HepG2 (cell line): ENCODE results near the gene CISD3. TPM values are rescaled to one million over a fixed set of nuclear protein-coding genes. Genes with fewer than 3 reads are reported as not detected.
A peak's percentile ranks its signal among the peaks of the same experiment; 100 is the strongest.

Experiments used
- CENPT ChIP-seq: sonication (generic); formaldehyde crosslinking; IDR thresholded peaks from 2 replicates; pipeline ENCODE4 v1.8.0; 2022; ENCODE audit warnings: low read depth, mild to moderate bottlenecking, moderate library complexity, missing genetic modification reagents
- GATAD1 ChIP-seq: IDR thresholded peaks from 2 replicates; pipeline ENCODE4 v1.6.1; 2016; ENCODE audit warnings: missing genetic modification reagents, missing compliant biosample characterization
- HIVEP1 ChIP-seq: sonication (generic); formaldehyde crosslinking; IDR thresholded peaks from 2 replicates; pipeline ENCODE4 v1.4.0; 2020; ENCODE audit warnings: mild to moderate bottlenecking, missing genetic modification reagents
- SNAI1 ChIP-seq: sonication (generic); formaldehyde crosslinking; IDR thresholded peaks from 2 replicates; pipeline ENCODE4 v1.5.0; 2020; ENCODE audit warnings: mild to moderate bottlenecking, missing genetic modification reagents, borderline replicate concordance
- SNAPC4 ChIP-seq: sonication (generic); formaldehyde crosslinking; IDR thresholded peaks from 2 replicates; pipeline ENCODE4 v1.4.0; 2020; ENCODE audit warnings: mild to moderate bottlenecking, missing genetic modification reagents
- SOX6 ChIP-seq, 2 experiments: fragments of 450-650 bp in 1 of 2; sonication (generic) in 1 of 2; formaldehyde crosslinking in 1 of 2; IDR thresholded peaks; 2 replicates each; pipeline versions ENCODE4 v1.4.0 to v1.6.1; 2017 to 2020; ENCODE audit warnings: antibody characterized with exemption in 1 of 2, mild to moderate bottlenecking in 1 of 2, missing genetic modification reagents in 1 of 2
- ZNF556 ChIP-seq: sonication (generic); formaldehyde crosslinking; IDR thresholded peaks from 2 replicates; pipeline ENCODE4 v1.4.0; 2020; ENCODE audit warnings: mild to moderate bottlenecking, missing genetic modification reagents, borderline replicate concordance
- ZNF660 ChIP-seq: sonication (generic); formaldehyde crosslinking; IDR thresholded peaks from 2 replicates; pipeline ENCODE4 v1.5.1; 2020; ENCODE audit warnings: mild to moderate bottlenecking, low read depth, missing genetic modification reagents, borderline replicate concordance
- polyA plus RNA-seq, 8 experiments: library from polyadenylated mRNA; depleted of rRNA in 3 of 8; stranded (reverse) in 7 of 8; unstranded in 1 of 8; fragments of >200 nt; fragmentation: Illumina TruSeq in 4 of 8; extraction: Trizol in 4 of 8; gene quantifications; 2 replicates each; pipeline versions ENCODE4 v1.2.1 to v1.2.3, GENCODE V29; 2011 to 2016; ENCODE audit warnings: low read depth in 4 of 8, missing spikeins in 1 of 8, mixed read lengths in 1 of 8; ENCODE audit not compliant: insufficient read depth in 1 of 8
- total RNA-seq, 5 experiments: library from RNA; depleted of rRNA; stranded (reverse); fragments of >200 nt; fragmentation: Illumina TruSeq; extraction: Trizol; gene quantifications; 2 replicates each; pipeline ENCODE4 v1.2.3, GENCODE V29; 2016; ENCODE audit warnings: low read depth in 1 of 5
- TF ChIP-seq, protein P1 (sequence below): sonication (generic); formaldehyde crosslinking; IDR thresholded peaks from 2 replicates; pipeline ENCODE4 v1.5.1; 2020; ENCODE audit warnings: missing genetic modification reagents, mild to moderate bottlenecking, borderline replicate concordance
- TF ChIP-seq, protein P2 (sequence below): sonication (generic); formaldehyde crosslinking; IDR thresholded peaks from 2 replicates; pipeline ENCODE4 v1.5.0; 2020; ENCODE audit warnings: mild to moderate bottlenecking, missing genetic modification reagents, borderline replicate concordance
- TF ChIP-seq, protein P3 (sequence below): sonication (generic); formaldehyde crosslinking; IDR thresholded peaks from 2 replicates; pipeline ENCODE4 v1.5.1; 2020; ENCODE audit warnings: mild to moderate bottlenecking, missing genetic modification reagents, moderate library complexity

Gene CISD3
- total and polyA plus RNA-seq, 2 of the 13 experiments (the other 11 are each of a cell fraction or from before 2014, with no cell fraction given): 30.0 to 34.1 TPM

DNA sequence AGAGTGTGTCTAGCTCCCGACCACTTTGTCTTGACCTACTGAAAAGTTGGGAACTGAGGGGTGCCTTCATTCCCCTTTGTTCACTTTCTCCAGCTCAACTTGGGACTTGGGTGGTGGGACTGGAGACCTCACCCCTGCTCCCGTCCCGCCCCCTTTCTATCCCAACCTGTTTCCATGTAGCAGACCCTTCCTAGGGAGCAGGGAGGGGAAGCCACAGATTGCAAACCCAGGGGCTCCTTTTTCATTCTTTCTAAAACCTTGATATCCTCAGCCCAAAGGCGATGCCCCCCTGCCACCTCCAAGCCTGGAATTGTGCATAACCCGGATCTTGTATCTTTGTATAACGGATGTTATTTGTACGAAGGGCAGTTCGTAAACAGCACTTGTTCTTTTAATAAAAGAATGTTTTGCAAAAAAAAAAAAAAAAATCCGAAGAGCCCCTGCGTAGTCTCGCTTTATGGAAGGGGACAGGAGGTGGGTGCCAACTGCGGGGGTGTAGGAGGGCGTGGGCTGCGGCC, 714 bp upstream of the CISD3 start (continued):
- TF ChIP-seq SNAI1 (CRISPR knock-in tag) (peak; percentile 47; the same call in 1 of the 2 replicates), GATAD1 (CRISPR knock-in tag) (no peak), ZNF556 (CRISPR knock-in tag) (peak; percentile 11; the same call in 1 of the 2 replicates), ZNF660 (CRISPR knock-in tag) (no peak), HIVEP1 (CRISPR knock-in tag) (0 out of 2 replicates have a peak, but pooled peaks have one; percentile 60), CENPT (CRISPR knock-in tag) (peak; percentile 2; the same call in 1 of the 2 replicates), SNAPC4 (CRISPR knock-in tag) (0 out of 2 replicates have a peak, but pooled peaks have one; percentile 14), SOX6 (IDR thresholded peaks at IDR 0.05) (no peak), SOX6 (CRISPR knock-in tag; IDR thresholded peaks at IDR 0.05) (0 out of 2 replicates have a peak, but pooled peaks have one; percentile 25)
- TF ChIP-seq, protein P1, sequence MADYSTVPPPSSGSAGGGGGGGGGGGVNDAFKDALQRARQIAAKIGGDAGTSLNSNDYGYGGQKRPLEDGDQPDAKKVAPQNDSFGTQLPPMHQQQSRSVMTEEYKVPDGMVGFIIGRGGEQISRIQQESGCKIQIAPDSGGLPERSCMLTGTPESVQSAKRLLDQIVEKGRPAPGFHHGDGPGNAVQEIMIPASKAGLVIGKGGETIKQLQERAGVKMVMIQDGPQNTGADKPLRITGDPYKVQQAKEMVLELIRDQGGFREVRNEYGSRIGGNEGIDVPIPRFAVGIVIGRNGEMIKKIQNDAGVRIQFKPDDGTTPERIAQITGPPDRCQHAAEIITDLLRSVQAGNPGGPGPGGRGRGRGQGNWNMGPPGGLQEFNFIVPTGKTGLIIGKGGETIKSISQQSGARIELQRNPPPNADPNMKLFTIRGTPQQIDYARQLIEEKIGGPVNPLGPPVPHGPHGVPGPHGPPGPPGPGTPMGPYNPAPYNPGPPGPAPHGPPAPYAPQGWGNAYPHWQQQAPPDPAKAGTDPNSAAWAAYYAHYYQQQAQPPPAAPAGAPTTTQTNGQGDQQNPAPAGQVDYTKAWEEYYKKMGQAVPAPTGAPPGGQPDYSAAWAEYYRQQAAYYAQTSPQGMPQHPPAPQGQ (CRISPR knock-in tag): no peak
- TF ChIP-seq, protein P2, sequence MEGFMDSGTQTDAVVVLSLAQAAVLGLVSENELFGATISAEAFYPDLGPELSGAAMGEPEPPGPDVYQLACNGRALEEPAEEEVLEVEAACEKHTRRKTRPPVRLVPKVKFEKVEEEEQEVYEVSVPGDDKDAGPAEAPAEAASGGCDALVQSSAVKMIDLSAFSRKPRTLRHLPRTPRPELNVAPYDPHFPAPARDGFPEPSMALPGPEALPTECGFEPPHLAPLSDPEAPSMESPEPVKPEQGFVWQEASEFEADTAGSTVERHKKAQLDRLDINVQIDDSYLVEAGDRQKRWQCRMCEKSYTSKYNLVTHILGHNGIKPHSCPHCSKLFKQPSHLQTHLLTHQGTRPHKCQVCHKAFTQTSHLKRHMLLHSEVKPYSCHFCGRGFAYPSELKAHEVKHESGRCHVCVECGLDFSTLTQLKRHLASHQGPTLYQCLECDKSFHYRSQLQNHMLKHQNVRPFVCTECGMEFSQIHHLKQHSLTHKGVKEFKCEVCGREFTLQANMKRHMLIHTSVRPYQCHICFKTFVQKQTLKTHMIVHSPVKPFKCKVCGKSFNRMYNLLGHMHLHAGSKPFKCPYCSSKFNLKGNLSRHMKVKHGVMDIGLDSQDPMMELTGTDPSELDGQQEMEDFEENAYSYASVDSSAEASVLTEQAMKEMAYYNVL (CRISPR knock-in tag): peak; percentile 56; the same call in 1 of the 2 replicates
- TF ChIP-seq, protein P3, sequence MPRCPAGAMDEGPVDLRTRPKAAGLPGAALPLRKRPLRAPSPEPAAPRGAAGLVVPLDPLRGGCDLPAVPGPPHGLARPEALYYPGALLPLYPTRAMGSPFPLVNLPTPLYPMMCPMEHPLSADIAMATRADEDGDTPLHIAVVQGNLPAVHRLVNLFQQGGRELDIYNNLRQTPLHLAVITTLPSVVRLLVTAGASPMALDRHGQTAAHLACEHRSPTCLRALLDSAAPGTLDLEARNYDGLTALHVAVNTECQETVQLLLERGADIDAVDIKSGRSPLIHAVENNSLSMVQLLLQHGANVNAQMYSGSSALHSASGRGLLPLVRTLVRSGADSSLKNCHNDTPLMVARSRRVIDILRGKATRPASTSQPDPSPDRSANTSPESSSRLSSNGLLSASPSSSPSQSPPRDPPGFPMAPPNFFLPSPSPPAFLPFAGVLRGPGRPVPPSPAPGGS (CRISPR knock-in tag): no peak
